ENCODE measurements around the gene PLEKHM2.

DNA sequence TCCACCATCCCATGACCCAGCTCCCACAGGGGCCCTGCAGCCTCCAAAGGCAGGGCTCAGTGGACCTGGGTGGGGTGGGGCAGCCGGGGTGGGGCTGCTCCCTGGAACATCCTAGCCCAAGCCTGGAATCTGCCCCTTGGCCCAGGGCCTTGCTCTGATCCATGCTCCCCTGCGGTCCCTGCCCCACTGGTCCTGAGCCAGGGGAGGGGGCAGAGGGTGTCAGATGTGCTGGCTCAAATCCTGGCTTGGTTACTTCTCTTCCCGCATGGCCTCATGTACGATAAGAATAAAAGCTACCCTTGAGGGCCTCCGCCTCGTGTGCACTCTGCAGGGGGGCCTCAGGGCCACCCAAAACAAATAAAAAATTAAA, 52.8 kb downstream of the PLEKHM2 start:
- TF ChIP-seq CTCF (conservative IDR thresholded peaks at IDR 0.05; ENCODE audit: low read length), result no peak
- TF ChIP-seq EZH2phosphoT487 (IDR thresholded peaks at IDR 0.05; ENCODE audit: borderline replicate concordance, low read depth, low read length), result no peak

All from OCI-LY7 (cell line).